SK-N-SH (cell line): ENCODE results near the gene MID1. TPM values are rescaled to one million over a fixed set of nuclear protein-coding genes. Genes with fewer than 3 reads are reported as not detected.

Experiments used
- CTCF ChIA-PET: fragments of 300-600, 350-600 bp; formaldehyde crosslinking; extraction: SDS; loops from one replicate; lab custom pipeline; 2021; lab: Yijun Ruan, JAX
- POLR2A ChIA-PET: fragments of 350-600 bp; sonication (Branson Sonifier 250); formaldehyde crosslinking; extraction: SDS; loops from one replicate; lab custom pipeline; 2020; ENCODE audit warnings: antibody characterized with exemption, inconsistent platforms; lab: Yijun Ruan, JAX
- DNase-seq: peaks from one replicate; pipeline ENCODE4 v3.0.0; 2012
- H2AFZ ChIP-seq: fragments of 200-600 bp; sonication (generic); 2 replicates; pipeline ENCODE4 v1.8.1; 2016; ENCODE audit warnings: antibody characterized with exemption, mild to moderate bottlenecking, low read depth
- H3F3A ChIP-seq: fragments of 200-600 bp; sonication (generic); replicated peaks from 2 replicates; pipeline ENCODE3; 2016; ENCODE audit warnings: antibody characterized with exemption, mild to moderate bottlenecking; ENCODE audit not compliant: insufficient read depth
- H3K27ac ChIP-seq, 2 experiments: fragments of 200-500 bp in 1 of 2; fragments of 200-600 bp in 1 of 2; sonication (Bioruptor generic) in 1 of 2; sonication (generic), shearing (Covaris generic) in 1 of 2; 2 replicates each; pipeline versions ENCODE4 v1.5.1 to v1.6.1; 2014 to 2016; ENCODE audit warnings: low read depth in 2 of 2, inconsistent platforms in 1 of 2, low read length in 1 of 2, mild to moderate bottlenecking in 1 of 2, mixed read lengths in 1 of 2
- H3K27me3 ChIP-seq: fragments of 200-600 bp; sonication (generic), shearing (Covaris generic); 2 replicates; pipeline ENCODE4 v1.6.1; 2016; ENCODE audit warnings: mixed run types; ENCODE audit not compliant: insufficient read depth
- H3K36me3 ChIP-seq, 2 experiments: fragments of 200-500 bp in 1 of 2; fragments of 200-600 bp in 1 of 2; sonication (Bioruptor generic) in 1 of 2; sonication (generic) in 1 of 2; replicated peaks in 1 of 2; 2 replicates each; pipeline versions ENCODE3 to v1.5.1; 2014 to 2016; ENCODE audit warnings: low read length in 1 of 2, mild to moderate bottlenecking in 1 of 2; ENCODE audit not compliant: insufficient read depth in 2 of 2, control insufficient read depth in 1 of 2
- H3K4me1 ChIP-seq, 2 experiments: fragments of 200-500 bp in 1 of 2; fragments of 200-600 bp in 1 of 2; sonication (Bioruptor generic) in 1 of 2; sonication (generic), shearing (Covaris generic) in 1 of 2; 2 replicates each; pipeline versions ENCODE4 v1.5.1 to v1.6.1; 2014 to 2016; ENCODE audit warnings: low read depth in 1 of 2, low read length in 1 of 2, mixed run types in 1 of 2; ENCODE audit not compliant: insufficient read depth in 2 of 2, control insufficient read depth in 1 of 2
- H3K4me2 ChIP-seq: fragments of 200-600 bp; sonication (generic), shearing (Covaris generic); 2 replicates; pipeline ENCODE4 v1.6.1; 2017; ENCODE audit warnings: mixed run types
- H3K4me3 ChIP-seq, 2 experiments: fragments of 200-500 bp in 1 of 2; fragments of 200-600 bp in 1 of 2; sonication (Bioruptor generic) in 1 of 2; sonication (generic), shearing (Covaris generic) in 1 of 2; 2 replicates each; pipeline versions ENCODE4 v1.5.1 to v1.8.1; 2014 to 2016; ENCODE audit warnings: low read depth in 2 of 2, inconsistent platforms in 1 of 2, low read length in 1 of 2, mild to moderate bottlenecking in 1 of 2, mixed read lengths in 1 of 2, moderate library complexity in 1 of 2
- H3K79me2 ChIP-seq: fragments of 200-600 bp; sonication (generic); 2 replicates; pipeline ENCODE4 v1.8.1; 2017; ENCODE audit warnings: mild to moderate bottlenecking; ENCODE audit not compliant: insufficient read depth
- H3K9ac ChIP-seq: fragments of 200-600 bp; sonication (generic); 2 replicates; pipeline ENCODE4 v1.6.1; 2017; ENCODE audit warnings: mixed run types
- H3K9me2 ChIP-seq: fragments of 200-600 bp; sonication (generic); 2 replicates; pipeline ENCODE4 v1.6.1; 2017; ENCODE audit warnings: mixed run types
- H3K9me3 ChIP-seq: fragments of 200-600 bp; sonication (generic); 2 replicates; pipeline ENCODE4 v1.6.1; 2017; ENCODE audit warnings: mixed run types, mild to moderate bottlenecking, moderate library complexity
- H4K20me1 ChIP-seq: fragments of 200-600 bp; sonication (generic); 2 replicates; pipeline ENCODE4 v1.6.1; 2017; ENCODE audit warnings: mild to moderate bottlenecking, mixed run types; ENCODE audit not compliant: insufficient read depth
- ELF1 ChIP-seq: IDR thresholded peaks from 2 replicates; pipeline ENCODE4 v1.4.0; 2012
- GABPA ChIP-seq: IDR thresholded peaks from 2 replicates; pipeline ENCODE4 v1.4.0; 2012; ENCODE audit warnings: low read depth, mild to moderate bottlenecking
- JUND ChIP-seq: IDR thresholded peaks from 2 replicates; pipeline ENCODE4 v1.4.0; 2012
- MEF2A ChIP-seq: IDR thresholded peaks from 2 replicates; pipeline ENCODE4 v1.4.0; 2012; ENCODE audit warnings: low read depth, borderline replicate concordance
- RCOR1 ChIP-seq: fragments of 150-350 bp; IDR thresholded peaks from 2 replicates; pipeline ENCODE4 v1.6.1; 2017; ENCODE audit warnings: antibody characterized with exemption, low read length
- RXRA ChIP-seq: IDR thresholded peaks from 2 replicates; pipeline ENCODE4 v1.4.0; 2012; ENCODE audit warnings: low read depth, mild to moderate bottlenecking, borderline replicate concordance
- SIN3A ChIP-seq: IDR thresholded peaks from 2 replicates; pipeline ENCODE4 v1.6.1; 2012; ENCODE audit warnings: low read depth, mild to moderate bottlenecking, low read length, moderate library complexity, borderline replicate concordance
- TAF1 ChIP-seq: IDR thresholded peaks from 2 replicates; pipeline ENCODE4 v1.6.1; 2012; ENCODE audit warnings: low read depth, mild to moderate bottlenecking, low read length, moderate library complexity, borderline replicate concordance
- TCF12 ChIP-seq: IDR thresholded peaks from 2 replicates; pipeline ENCODE4 v1.4.0; 2012
- WGBS: methylation state at CpG from one replicate; pipeline ENCODE4 v1.1.6; 2017; ENCODE audit warnings: low lambda C conversion rate; 5-methylcytosine and 5-hydroxymethylcytosine counted together
- polyA plus RNA-seq, 3 experiments: library from polyadenylated mRNA; depleted of rRNA; stranded (reverse); fragments of >200 nt; gene quantifications; 2 replicates each; pipeline ENCODE4 v1.2.3, GENCODE V29; 2012
- TF ChIP-seq, protein P1 (sequence below): fragments of 200-600 bp; sonication (generic); IDR thresholded peaks from 2 replicates; pipeline ENCODE4 v1.6.1; 2017; ENCODE audit warnings: antibody characterized with exemption, mild to moderate bottlenecking, moderate library complexity
- TF ChIP-seq, protein P2 (sequence below): IDR thresholded peaks from 2 replicates; pipeline ENCODE4 v1.6.1; 2012; ENCODE audit warnings: mild to moderate bottlenecking, low read depth, low read length, moderate library complexity
- TF ChIP-seq, protein P3 (sequence below): IDR thresholded peaks from 2 replicates; pipeline ENCODE4 v1.4.0; 2012; ENCODE audit warnings: low read depth, borderline replicate concordance

MID1 gene
- polyA plus RNA-seq, 1 of the 3 experiments (the other 2 are of a cell fraction): 10.4 TPM

DNA sequence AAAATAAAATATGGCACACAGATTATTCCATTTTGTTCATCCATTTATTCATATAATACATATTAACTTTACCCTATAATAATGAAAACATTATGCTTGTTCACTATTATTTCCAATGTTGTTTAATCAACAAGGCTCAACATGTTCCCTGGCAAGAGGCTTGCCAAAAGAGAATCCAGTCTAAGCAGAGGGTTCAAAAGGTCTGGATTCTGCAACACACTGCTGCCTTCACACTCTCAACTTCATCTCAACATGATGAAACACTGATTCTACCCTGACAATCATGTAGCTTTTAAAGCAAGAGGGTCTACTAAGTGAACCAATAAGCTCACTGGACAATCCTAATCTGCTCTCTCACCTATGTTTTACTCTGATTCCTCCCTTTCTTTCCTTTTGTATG is 101.1 kb downstream of the MID1 start (continued):
- TF ChIP-seq, protein P1, sequence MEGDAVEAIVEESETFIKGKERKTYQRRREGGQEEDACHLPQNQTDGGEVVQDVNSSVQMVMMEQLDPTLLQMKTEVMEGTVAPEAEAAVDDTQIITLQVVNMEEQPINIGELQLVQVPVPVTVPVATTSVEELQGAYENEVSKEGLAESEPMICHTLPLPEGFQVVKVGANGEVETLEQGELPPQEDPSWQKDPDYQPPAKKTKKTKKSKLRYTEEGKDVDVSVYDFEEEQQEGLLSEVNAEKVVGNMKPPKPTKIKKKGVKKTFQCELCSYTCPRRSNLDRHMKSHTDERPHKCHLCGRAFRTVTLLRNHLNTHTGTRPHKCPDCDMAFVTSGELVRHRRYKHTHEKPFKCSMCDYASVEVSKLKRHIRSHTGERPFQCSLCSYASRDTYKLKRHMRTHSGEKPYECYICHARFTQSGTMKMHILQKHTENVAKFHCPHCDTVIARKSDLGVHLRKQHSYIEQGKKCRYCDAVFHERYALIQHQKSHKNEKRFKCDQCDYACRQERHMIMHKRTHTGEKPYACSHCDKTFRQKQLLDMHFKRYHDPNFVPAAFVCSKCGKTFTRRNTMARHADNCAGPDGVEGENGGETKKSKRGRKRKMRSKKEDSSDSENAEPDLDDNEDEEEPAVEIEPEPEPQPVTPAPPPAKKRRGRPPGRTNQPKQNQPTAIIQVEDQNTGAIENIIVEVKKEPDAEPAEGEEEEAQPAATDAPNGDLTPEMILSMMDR: no peak
- TF ChIP-seq, protein P2, sequence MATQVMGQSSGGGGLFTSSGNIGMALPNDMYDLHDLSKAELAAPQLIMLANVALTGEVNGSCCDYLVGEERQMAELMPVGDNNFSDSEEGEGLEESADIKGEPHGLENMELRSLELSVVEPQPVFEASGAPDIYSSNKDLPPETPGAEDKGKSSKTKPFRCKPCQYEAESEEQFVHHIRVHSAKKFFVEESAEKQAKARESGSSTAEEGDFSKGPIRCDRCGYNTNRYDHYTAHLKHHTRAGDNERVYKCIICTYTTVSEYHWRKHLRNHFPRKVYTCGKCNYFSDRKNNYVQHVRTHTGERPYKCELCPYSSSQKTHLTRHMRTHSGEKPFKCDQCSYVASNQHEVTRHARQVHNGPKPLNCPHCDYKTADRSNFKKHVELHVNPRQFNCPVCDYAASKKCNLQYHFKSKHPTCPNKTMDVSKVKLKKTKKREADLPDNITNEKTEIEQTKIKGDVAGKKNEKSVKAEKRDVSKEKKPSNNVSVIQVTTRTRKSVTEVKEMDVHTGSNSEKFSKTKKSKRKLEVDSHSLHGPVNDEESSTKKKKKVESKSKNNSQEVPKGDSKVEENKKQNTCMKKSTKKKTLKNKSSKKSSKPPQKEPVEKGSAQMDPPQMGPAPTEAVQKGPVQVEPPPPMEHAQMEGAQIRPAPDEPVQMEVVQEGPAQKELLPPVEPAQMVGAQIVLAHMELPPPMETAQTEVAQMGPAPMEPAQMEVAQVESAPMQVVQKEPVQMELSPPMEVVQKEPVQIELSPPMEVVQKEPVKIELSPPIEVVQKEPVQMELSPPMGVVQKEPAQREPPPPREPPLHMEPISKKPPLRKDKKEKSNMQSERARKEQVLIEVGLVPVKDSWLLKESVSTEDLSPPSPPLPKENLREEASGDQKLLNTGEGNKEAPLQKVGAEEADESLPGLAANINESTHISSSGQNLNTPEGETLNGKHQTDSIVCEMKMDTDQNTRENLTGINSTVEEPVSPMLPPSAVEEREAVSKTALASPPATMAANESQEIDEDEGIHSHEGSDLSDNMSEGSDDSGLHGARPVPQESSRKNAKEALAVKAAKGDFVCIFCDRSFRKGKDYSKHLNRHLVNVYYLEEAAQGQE: no peak
- TF ChIP-seq GABPA (no peak), RXRA (no peak), RCOR1 (no peak)

DNA sequence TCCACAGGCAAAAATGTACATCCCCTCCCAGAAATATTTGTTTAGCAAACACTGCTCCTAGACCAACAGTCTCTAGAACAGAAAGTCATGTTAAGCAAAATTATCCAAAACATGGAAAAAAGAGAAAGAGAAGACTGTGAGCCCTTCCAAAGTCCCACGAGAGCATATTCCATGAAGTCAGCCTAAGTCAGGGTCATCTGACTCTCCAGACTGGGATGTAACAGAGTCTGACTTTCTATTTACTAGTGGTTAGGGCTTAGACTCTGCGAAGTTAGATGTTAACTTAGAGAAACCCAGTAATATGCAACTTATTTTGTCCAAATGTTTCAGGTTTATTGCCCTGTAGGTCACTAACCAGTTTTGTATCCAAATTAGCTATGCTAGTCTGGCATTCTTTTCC is 102.3 kb downstream of the MID1 start:
- CTCF ChIA-PET: interaction anchor here (0.9 kb wide), 1 partner anchor 328 kb away, joined by 3 read pairs; no protein-coding TSS in a partner anchor
- Histone ChIP-seq H3K9ac (no peak overlapping the region), H3K9me3 (no peaks in the 10 kb centered on the region), H3K4me3 (no peak overlapping the region), H2AFZ (no peak overlapping the region), H3K27ac (no peak overlapping the region), H3F3A (no peaks in the 10 kb centered on the region), H3K4me2 (no peak overlapping the region), H3K36me3 (no peaks in the 10 kb centered on the region), H3K79me2 (no peaks in the 10 kb centered on the region), H3K9me2 (no peaks in the 10 kb centered on the region), H4K20me1 (no peaks in the 10 kb centered on the region), H3K4me1 (no peaks in the 10 kb centered on the region), H3K27me3 (no peaks in the 10 kb centered on the region)
- TF ChIP-seq ELF1 (no peak), SIN3A (no peak)
- POLR2A ChIA-PET: no interaction called here
- DNase-seq: no peak
- 55% methylated on average over 2 of the region's 2 CpGs for WGBS

DNA sequence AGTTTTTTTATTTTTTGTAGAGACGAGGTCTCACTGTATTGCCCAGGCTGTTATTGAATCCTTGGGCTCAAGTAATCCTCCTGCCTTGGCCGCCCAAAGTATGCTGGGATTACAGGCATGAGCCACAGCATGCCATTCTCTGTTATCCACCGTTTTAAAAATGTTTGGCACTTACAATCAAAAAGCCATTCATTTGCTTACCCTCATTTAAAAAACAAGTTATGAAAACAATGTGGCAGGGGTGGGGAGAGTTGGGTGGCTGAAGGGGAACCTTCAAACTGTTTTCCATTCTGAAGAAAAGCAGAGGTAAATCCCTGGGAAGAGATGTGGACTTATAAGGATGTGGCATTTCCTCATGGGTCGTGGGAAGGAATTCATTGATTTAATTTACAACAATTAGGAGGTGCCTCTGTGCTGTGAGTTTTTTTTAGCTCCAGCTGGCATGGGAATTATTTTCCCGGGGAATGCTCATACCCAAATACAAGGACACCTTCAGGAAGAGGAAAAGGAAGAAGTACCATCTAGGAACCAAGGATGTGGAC is 103.5 kb downstream of the MID1 start:
- Histone ChIP-seq H3K4me1 (no peaks in the 10 kb centered on the region; a peak in 1 of 4 replicates), H3F3A (peaks cover 3% of the 10 kb centered on the region), H3K9me2 (no peaks in the 10 kb centered on the region), H3K79me2 (no peaks in the 10 kb centered on the region)
- CTCF ChIA-PET: no interaction called here
- WGBS: 43% methylated on average over 5 of the region's 5 CpGs
- TF ChIP-seq JUND (no peak), SIN3A (no peak), MEF2A (no peak), TAF1 (no peak), TCF12 (no peak)
- TF ChIP-seq, protein P3, sequence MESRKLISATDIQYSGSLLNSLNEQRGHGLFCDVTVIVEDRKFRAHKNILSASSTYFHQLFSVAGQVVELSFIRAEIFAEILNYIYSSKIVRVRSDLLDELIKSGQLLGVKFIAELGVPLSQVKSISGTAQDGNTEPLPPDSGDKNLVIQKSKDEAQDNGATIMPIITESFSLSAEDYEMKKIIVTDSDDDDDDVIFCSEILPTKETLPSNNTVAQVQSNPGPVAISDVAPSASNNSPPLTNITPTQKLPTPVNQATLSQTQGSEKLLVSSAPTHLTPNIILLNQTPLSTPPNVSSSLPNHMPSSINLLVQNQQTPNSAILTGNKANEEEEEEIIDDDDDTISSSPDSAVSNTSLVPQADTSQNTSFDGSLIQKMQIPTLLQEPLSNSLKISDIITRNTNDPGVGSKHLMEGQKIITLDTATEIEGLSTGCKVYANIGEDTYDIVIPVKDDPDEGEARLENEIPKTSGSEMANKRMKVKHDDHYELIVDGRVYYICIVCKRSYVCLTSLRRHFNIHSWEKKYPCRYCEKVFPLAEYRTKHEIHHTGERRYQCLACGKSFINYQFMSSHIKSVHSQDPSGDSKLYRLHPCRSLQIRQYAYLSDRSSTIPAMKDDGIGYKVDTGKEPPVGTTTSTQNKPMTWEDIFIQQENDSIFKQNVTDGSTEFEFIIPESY: no peak
- TF ChIP-seq, all 33 proteins: peak for 0
- H3K9me3 ChIP-seq: no peaks in the 10 kb centered on the region
- no peak overlapping the region for H3K27ac ChIP-seq
- no peak overlapping the region for H2AFZ ChIP-seq
- no peaks in the 10 kb centered on the region for H3K27me3 ChIP-seq
- no peaks in the 10 kb centered on the region for H3K36me3 ChIP-seq
- H3K4me3 ChIP-seq: no peak overlapping the region
- H4K20me1 ChIP-seq: no peaks in the 10 kb centered on the region
- H3K4me2 ChIP-seq: no peak overlapping the region
- H3K9ac ChIP-seq: no peak overlapping the region
- POLR2A ChIA-PET: no interaction called here
- DNase-seq: no peak
